K562 (cell line): ENCODE data around the gene RNF152.

Source experiments
- KHSRP ChIP-seq: fragments of 450-650 bp; IDR thresholded peaks from 2 replicates; pipeline ENCODE4 v1.6.1; 2017
- POLR2A ChIP-seq: fragments of 450-650 bp; conservative IDR thresholded peaks from 2 replicates; pipeline ENCODE4 v1.6.1; 2016
- POLR2AphosphoS5 ChIP-seq: IDR thresholded peaks from 2 replicates; pipeline ENCODE4 v1.6.1; 2011; ENCODE audit warnings: mild to moderate bottlenecking, low read depth, low read length, moderate library complexity; ENCODE audit not compliant: control insufficient read depth, insufficient read depth
- ZBED1 ChIP-seq: IDR thresholded peaks from 2 replicates; pipeline ENCODE4 v1.6.1; 2014
- ZBTB11 ChIP-seq, 3 experiments: fragments of 200-800 bp in 1 of 3; fragments of 250-450 bp in 1 of 3; fragments of 450-650 bp in 1 of 3; sonication (Bioruptor Pico) in 1 of 3; sonication (Bioruptor generic) in 1 of 3; formaldehyde crosslinking in 1 of 3; IDR thresholded peaks; 2 replicates each; pipeline versions ENCODE4 v1.6.1 to v1.8.0; 2016 to 2022; ENCODE audit warnings: mild to moderate bottlenecking in 2 of 3, missing genetic modification characterization in 2 of 3, missing compliant biosample characterization in 1 of 3, moderate library complexity in 1 of 3
- ZNF140 ChIP-seq: fragments of 250-450 bp; sonication (Bioruptor Pico); IDR thresholded peaks from 2 replicates; pipeline ENCODE4 v1.8.0; 2021; ENCODE audit warnings: moderate library complexity, mild to moderate bottlenecking, inconsistent platforms
- TF ChIP-seq, protein P1 (sequence below), 3 experiments: IDR thresholded peaks in 2 of 3; conservative IDR thresholded peaks in 1 of 3; 2 replicates each; pipeline ENCODE4 v1.5.1; 2011 to 2012; ENCODE audit warnings: low read length in 3 of 3, mild to moderate bottlenecking in 3 of 3, control low read depth in 2 of 3, improper control_type of control experiment in 1 of 3, inconsistent platforms in 1 of 3, low read depth in 1 of 3, mixed read lengths in 1 of 3, moderate library complexity in 1 of 3; ENCODE audit not compliant: insufficient read depth in 2 of 3

DNA sequence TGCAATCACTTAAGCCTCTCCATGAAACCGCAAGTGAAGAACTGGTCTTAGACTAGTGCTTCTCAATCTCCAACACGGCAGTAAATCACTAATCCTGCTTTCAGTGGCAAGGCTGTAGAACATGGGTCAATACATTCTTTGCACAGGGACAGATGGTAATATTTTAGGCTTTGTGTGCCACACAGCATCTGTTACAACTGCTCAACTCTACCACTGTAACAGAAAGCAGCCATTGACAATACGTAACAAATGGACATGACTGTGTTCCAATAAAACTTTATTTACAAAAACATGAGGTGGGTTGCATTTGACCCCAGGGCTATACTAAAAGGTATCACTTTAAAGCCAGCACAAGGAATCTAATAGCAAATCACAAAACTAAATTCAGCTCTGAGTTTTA, 51.1 kb downstream of the RNF152 start:
- TF ChIP-seq ZNF140 (CRISPR knock-in tag) (no peak), KHSRP (no peak), POLR2AphosphoS5 (no peak), POLR2A (no peak), ZBTB11 (CRISPR knock-in tag; IDR thresholded peaks at IDR 0.05) (no peak), ZBED1 (no peak)
- TF ChIP-seq, protein P1, sequence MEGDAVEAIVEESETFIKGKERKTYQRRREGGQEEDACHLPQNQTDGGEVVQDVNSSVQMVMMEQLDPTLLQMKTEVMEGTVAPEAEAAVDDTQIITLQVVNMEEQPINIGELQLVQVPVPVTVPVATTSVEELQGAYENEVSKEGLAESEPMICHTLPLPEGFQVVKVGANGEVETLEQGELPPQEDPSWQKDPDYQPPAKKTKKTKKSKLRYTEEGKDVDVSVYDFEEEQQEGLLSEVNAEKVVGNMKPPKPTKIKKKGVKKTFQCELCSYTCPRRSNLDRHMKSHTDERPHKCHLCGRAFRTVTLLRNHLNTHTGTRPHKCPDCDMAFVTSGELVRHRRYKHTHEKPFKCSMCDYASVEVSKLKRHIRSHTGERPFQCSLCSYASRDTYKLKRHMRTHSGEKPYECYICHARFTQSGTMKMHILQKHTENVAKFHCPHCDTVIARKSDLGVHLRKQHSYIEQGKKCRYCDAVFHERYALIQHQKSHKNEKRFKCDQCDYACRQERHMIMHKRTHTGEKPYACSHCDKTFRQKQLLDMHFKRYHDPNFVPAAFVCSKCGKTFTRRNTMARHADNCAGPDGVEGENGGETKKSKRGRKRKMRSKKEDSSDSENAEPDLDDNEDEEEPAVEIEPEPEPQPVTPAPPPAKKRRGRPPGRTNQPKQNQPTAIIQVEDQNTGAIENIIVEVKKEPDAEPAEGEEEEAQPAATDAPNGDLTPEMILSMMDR (IDR thresholded peaks at IDR 0.05 in 2 of 3, conservative IDR thresholded peaks at IDR 0.05 in 1 of 3; ENCODE audit: insufficient read depth in 2 of 3, low read depth in 1 of 3, low read length in 3 of 3) = no peak
